CD14-positive monocyte (primary cell): ENCODE results near the gene LACRT. TPM values are rescaled to one million over a fixed set of nuclear protein-coding genes. Genes with fewer than 3 reads are reported as not detected.

ENCODE experiments used
- DNase-seq, 3 donors: peaks; one replicate each; pipeline ENCODE4 v3.0.0-alpha.2; 2011 to 2022
- H2AFZ ChIP-seq: 2 replicates; pipeline ENCODE4 v1.6.0; 2012; ENCODE audit warnings: mild to moderate bottlenecking, low read depth, low read length, inconsistent platforms; ENCODE audit not compliant: insufficient read depth, poor library complexity, severe bottlenecking
- H3K27ac ChIP-seq, 2 donors: 1 replicate in 1 of 2; 2 replicates in 1 of 2; pipeline ENCODE4 v1.5.1; 2012 to 2013; ENCODE audit warnings: low read length in 2 of 2, control low read depth in 1 of 2, inconsistent platforms in 1 of 2, low read depth in 1 of 2, mild to moderate bottlenecking in 1 of 2
- H3K27me3 ChIP-seq, 2 donors: one replicate each; pipeline versions ENCODE4 v1.6.0 to v1.6.1; 2011 to 2013; ENCODE audit warnings: low read length in 2 of 2; ENCODE audit not compliant: control insufficient read depth in 2 of 2, insufficient read depth in 2 of 2
- H3K36me3 ChIP-seq, 2 donors: replicated peaks in 1 of 2; 1 replicate in 1 of 2; 2 replicates in 1 of 2; pipeline versions ENCODE4 v1.5.1 to v1.6.1; 2012 to 2013; ENCODE audit warnings: low read length in 2 of 2, control low read depth in 1 of 2, inconsistent platforms in 1 of 2, mild to moderate bottlenecking in 1 of 2; ENCODE audit not compliant: insufficient read depth in 2 of 2, control insufficient read depth in 1 of 2
- H3K4me1 ChIP-seq, 2 donors: 1 replicate in 1 of 2; 2 replicates in 1 of 2; pipeline versions ENCODE4 v1.5.1 to v1.6.1; 2012 to 2013; ENCODE audit warnings: low read length in 2 of 2, control low read depth in 1 of 2, inconsistent platforms in 1 of 2, mild to moderate bottlenecking in 1 of 2, moderate library complexity in 1 of 2; ENCODE audit not compliant: insufficient read depth in 2 of 2, control insufficient read depth in 1 of 2
- H3K4me2 ChIP-seq: replicated peaks from 2 replicates; pipeline ENCODE3; 2012; ENCODE audit warnings: low read length, moderate library complexity, mild to moderate bottlenecking; ENCODE audit not compliant: poor library complexity, severe bottlenecking; ENCODE audit errors: extremely low read depth
- H3K4me3 ChIP-seq, 3 experiments: fragments of 200-600 bp in 1 of 3; sonication (generic) in 1 of 3; replicated peaks in 1 of 3; 1 replicate in 2 of 3; 2 replicates in 1 of 3; pipeline ENCODE4 v1.5.1; 2011 to 2013; ENCODE audit warnings: low read length in 3 of 3, mild to moderate bottlenecking in 3 of 3, control low read depth in 2 of 3, low read depth in 2 of 3, inconsistent platforms in 1 of 3, moderate library complexity in 1 of 3
- H3K79me2 ChIP-seq: 2 replicates; pipeline ENCODE4 v1.6.0; 2012; ENCODE audit warnings: mild to moderate bottlenecking, control low read depth, inconsistent platforms, low read length, moderate library complexity; ENCODE audit not compliant: insufficient read depth
- H3K9ac ChIP-seq: 2 replicates; pipeline ENCODE4 v1.6.0; 2017; ENCODE audit warnings: low read length, mild to moderate bottlenecking; ENCODE audit not compliant: insufficient read depth, poor library complexity, severe bottlenecking
- H3K9me3 ChIP-seq, 2 donors: replicated peaks in 1 of 2; 1 replicate in 1 of 2; 2 replicates in 1 of 2; pipeline versions ENCODE4 v1.5.1 to v1.6.1; 2012 to 2013; ENCODE audit warnings: low read length in 2 of 2, control low read depth in 1 of 2; ENCODE audit not compliant: control insufficient read depth in 1 of 2, insufficient read depth in 1 of 2
- H4K20me1 ChIP-seq: 2 replicates; pipeline ENCODE4 v1.6.0; 2012; ENCODE audit warnings: mild to moderate bottlenecking, low read length, control low read depth, moderate library complexity; ENCODE audit not compliant: insufficient read depth
- H3K27ac Mint-ChIP-seq, 7 donors: one replicate each; pipeline ENCODE4 v1.8.0; 2020; ENCODE audit warnings: mild to moderate bottlenecking in 7 of 7, mixed read lengths in 7 of 7, moderate library complexity in 6 of 7, inconsistent platforms in 2 of 7
- H3K27me3 Mint-ChIP-seq, 3 donors: one replicate each; pipeline ENCODE4 v1.8.0; 2021 to 2022; ENCODE audit warnings: low read depth in 3 of 3, mild to moderate bottlenecking in 3 of 3, mixed read lengths in 3 of 3, moderate library complexity in 3 of 3, inconsistent platforms in 1 of 3
- H3K36me3 Mint-ChIP-seq, 2 donors: one replicate each; pipeline ENCODE4 v1.8.0; 2020; ENCODE audit warnings: mixed read lengths in 2 of 2, inconsistent platforms in 1 of 2, mild to moderate bottlenecking in 1 of 2
- H3K4me1 Mint-ChIP-seq: one replicate; pipeline ENCODE4 v1.8.0; 2020; ENCODE audit warnings: mild to moderate bottlenecking, mixed read lengths
- H3K4me3 Mint-ChIP-seq, 2 donors: one replicate each; pipeline ENCODE4 v1.8.0; 2020; ENCODE audit warnings: mild to moderate bottlenecking in 2 of 2, mixed read lengths in 2 of 2, moderate library complexity in 1 of 2
- H3K9me3 Mint-ChIP-seq, 7 donors: one replicate each; pipeline ENCODE4 v1.8.0; 2020 to 2022; ENCODE audit warnings: mixed read lengths in 7 of 7, mild to moderate bottlenecking in 6 of 7, moderate library complexity in 6 of 7, inconsistent platforms in 2 of 7
- WGBS: methylation state at CpG from one replicate; pipeline ENCODE4 v1.1.5; 2013; ENCODE audit warnings: missing lambda C conversion rate; ENCODE audit not compliant: insufficient coverage; 5-methylcytosine and 5-hydroxymethylcytosine counted together
- intact Hi-C, 2 donors: fragments of 100-400 bp; cut with micrococcal nuclease; formaldehyde crosslinking; loops; one replicate each; pipeline versions ENCODE4 v1.15.0 to v1.15.1; 2023
- polyA plus RNA-seq, 3 donors: library from polyadenylated mRNA; depleted of rRNA in 1 of 3; unstranded in 2 of 3; stranded (reverse) in 1 of 3; fragments of 300-500 nt in 2 of 3; fragments of >200 nt in 1 of 3; fragmentation: Illumina TruSeq in 2 of 3; gene quantifications; 1 replicate in 2 of 3; 2 replicates in 1 of 3; pipeline ENCODE4 v1.2.3, GENCODE V29; 2012 to 2021
- TF ChIP-seq, protein P1 (sequence below): fragments of 200-600 bp; IDR thresholded peaks from one replicate; pipeline ENCODE4 v1.8.0; 2022; ENCODE audit warnings: antibody characterized with exemption, mild to moderate bottlenecking

LACRT gene
- polyA plus RNA-seq, 3 donors: not detected

DNA sequence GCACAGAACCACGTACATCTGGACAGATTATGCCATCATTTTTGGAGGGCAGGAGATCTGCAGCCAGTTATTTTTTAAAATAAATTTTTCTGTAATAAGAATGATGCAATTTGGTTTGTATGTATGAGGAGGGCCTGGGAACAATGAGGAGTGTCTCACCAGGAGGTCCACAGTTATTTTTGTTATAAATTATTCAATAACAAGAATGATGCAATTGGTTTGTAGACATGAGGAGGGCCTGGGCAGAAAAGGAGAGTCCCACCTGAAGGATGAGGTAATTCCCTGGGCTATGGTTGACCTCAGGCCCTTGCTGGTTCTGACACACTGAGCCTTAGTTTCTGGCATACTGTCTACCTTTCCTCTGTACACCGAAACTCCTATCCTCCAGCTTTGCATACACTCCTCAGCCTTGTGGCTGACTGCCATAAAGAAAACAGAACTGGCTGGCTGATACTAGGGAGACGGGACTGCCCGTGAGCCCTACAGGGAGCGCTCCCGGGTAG, 22.5 kb upstream of the LACRT start:
- H3K9me3 ChIP-seq: no peaks in the 10 kb centered on the region
- DNase-seq: no peak

DNA sequence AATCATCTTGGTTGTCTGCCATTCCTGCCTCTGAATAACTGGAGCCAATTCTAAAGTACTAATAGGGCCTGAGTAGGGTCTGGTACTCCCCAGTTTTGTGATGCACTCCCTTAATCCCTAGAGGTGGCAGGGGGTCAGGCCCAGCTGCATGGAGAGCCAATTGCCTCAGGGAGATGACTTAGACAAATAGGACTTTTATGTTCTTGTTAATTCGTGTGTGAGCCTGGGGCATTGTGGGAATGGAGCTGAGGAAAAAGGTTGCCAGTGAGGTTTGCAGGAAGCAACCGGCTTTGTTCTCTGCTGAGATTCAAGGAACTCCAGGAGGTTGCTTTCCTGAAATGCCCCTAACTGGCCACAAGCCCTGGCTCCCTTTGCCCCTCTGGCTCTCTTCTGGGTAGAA, 20.2 kb upstream of the LACRT start:
- peaks cover 4 to 5% (median 5%) of the 10 kb centered on the region in 3 donors for H3K27me3 Mint-ChIP-seq
- no peak overlapping the region for H3K27ac Mint-ChIP-seq
- H3K4me1 Mint-ChIP-seq: no peaks in the 10 kb centered on the region
- no peak overlapping the region for H3K4me3 Mint-ChIP-seq
- H3K9ac ChIP-seq: no peak overlapping the region
- H4K20me1 ChIP-seq: no peaks in the 10 kb centered on the region
- peaks cover 0 to 5% of the 10 kb centered on the region in 2 donors for H3K4me1 ChIP-seq
- H2AFZ ChIP-seq: no peak overlapping the region
- no peaks in the 10 kb centered on the region for H3K9me3 ChIP-seq
- intact Hi-C loops: no loop called here
- no peak overlapping the region for H3K27ac ChIP-seq
- H3K4me3 ChIP-seq: no peak overlapping the region
- no peak for DNase-seq
- no peaks in the 10 kb centered on the region for H3K79me2 ChIP-seq
- H3K4me2 ChIP-seq: no peak overlapping the region
- TF ChIP-seq, protein P1, sequence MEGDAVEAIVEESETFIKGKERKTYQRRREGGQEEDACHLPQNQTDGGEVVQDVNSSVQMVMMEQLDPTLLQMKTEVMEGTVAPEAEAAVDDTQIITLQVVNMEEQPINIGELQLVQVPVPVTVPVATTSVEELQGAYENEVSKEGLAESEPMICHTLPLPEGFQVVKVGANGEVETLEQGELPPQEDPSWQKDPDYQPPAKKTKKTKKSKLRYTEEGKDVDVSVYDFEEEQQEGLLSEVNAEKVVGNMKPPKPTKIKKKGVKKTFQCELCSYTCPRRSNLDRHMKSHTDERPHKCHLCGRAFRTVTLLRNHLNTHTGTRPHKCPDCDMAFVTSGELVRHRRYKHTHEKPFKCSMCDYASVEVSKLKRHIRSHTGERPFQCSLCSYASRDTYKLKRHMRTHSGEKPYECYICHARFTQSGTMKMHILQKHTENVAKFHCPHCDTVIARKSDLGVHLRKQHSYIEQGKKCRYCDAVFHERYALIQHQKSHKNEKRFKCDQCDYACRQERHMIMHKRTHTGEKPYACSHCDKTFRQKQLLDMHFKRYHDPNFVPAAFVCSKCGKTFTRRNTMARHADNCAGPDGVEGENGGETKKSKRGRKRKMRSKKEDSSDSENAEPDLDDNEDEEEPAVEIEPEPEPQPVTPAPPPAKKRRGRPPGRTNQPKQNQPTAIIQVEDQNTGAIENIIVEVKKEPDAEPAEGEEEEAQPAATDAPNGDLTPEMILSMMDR: no peak
- no peaks in the 10 kb centered on the region for H3K9me3 Mint-ChIP-seq
- WGBS: 60% methylated on average over 1 of the region's 2 CpGs
- H3K36me3 ChIP-seq: no peaks in the 10 kb centered on the region
- H3K27me3 ChIP-seq: peaks cover 0 to 3% of the 10 kb centered on the region in 2 donors
- no peaks in the 10 kb centered on the region for H3K36me3 Mint-ChIP-seq

More for the DNA sequence above, 22.5 kb upstream of the LACRT start:
- no peaks in the 10 kb centered on the region for H3K79me2 ChIP-seq
- Mint-ChIP-seq H3K4me1 (no peaks in the 10 kb centered on the region), H3K27ac (no peak overlapping the region), H3K27me3 (peaks cover 4 to 5% (median 5%) of the 10 kb centered on the region in 3 donors), H3K36me3 (no peaks in the 10 kb centered on the region), H3K9me3 (no peaks in the 10 kb centered on the region), H3K4me3 (no peak overlapping the region)
- TF ChIP-seq, protein P1: no peak
- no peaks in the 10 kb centered on the region for H4K20me1 ChIP-seq
- no peak overlapping the region for H2AFZ ChIP-seq
- no peak overlapping the region for H3K27ac ChIP-seq
- no peaks in the 10 kb centered on the region for H3K4me1 ChIP-seq
- no peak overlapping the region for H3K4me3 ChIP-seq
- intact Hi-C loops: no loop called here
- no CpG with 5 or more reads among the region's 6 CpGs for WGBS
- H3K4me2 ChIP-seq: no peak overlapping the region
- H3K36me3 ChIP-seq: no peaks in the 10 kb centered on the region
- peaks cover 0 to 3% of the 10 kb centered on the region in 2 donors for H3K27me3 ChIP-seq
- no peak overlapping the region for H3K9ac ChIP-seq
